Stomach (tissue), 4 donors: Measurements from ENCODE around the gene OTUD3.

Source experiments
- CTCF ChIP-seq, 7 experiments: fragments of 450-650 bp in 4 of 7; fragments of 200-600 bp in 3 of 7; sonication (generic) in 3 of 7; IDR thresholded peaks; one replicate each; pipeline ENCODE4 v1.5.1; 2016 to 2019; ENCODE audit warnings: antibody characterized with exemption in 7 of 7, control low read depth in 2 of 7, mild to moderate bottlenecking in 1 of 7
- POLR2A ChIP-seq, 4 donors: fragments of 450-650 bp; IDR thresholded peaks; one replicate each; pipeline ENCODE4 v1.6.1; 2016; ENCODE audit warnings: antibody characterized with exemption in 4 of 4, control low read depth in 2 of 4, mild to moderate bottlenecking in 1 of 4, moderate library complexity in 1 of 4
- POLR2AphosphoS5 ChIP-seq, 3 donors: sonication (generic); formaldehyde crosslinking; IDR thresholded peaks; one replicate each; pipeline ENCODE4 v1.6.1; 2016; ENCODE audit warnings: antibody characterized with exemption in 3 of 3

GRCh38 chr1:19922015-19922688 lies 40.0 kb downstream of the OTUD3 start:
- TF ChIP-seq CTCF (IDR thresholded peaks at IDR 0.05) (no peak), POLR2AphosphoS5 (IDR thresholded peaks at IDR 0.05) (no peak), POLR2A (IDR thresholded peaks at IDR 0.05) (no peak)
